ENCODE results near the gene MRPL37. TPM values are rescaled to one million over a fixed set of nuclear protein-coding genes. Genes with fewer than 3 reads are reported as not detected.

Gene MRPL37
- total and polyA plus RNA-seq, 9 donors: 36.2 to 86.6 (median 47.9) TPM

GRCh38 chr1:54223441-54224202 is 23.7 kb downstream of the MRPL37 start:
- no peaks in the 10 kb centered on the region for H3K9me3 ChIP-seq
- no peaks in the 10 kb centered on the region for H3K36me3 ChIP-seq
- no peaks in the 10 kb centered on the region for H3K27me3 ChIP-seq
- peak overlapping the region; percentile 9 to 36 for H3K27ac ChIP-seq
- intact Hi-C loops (cut with DNase I): no loop called here
- DNase-seq: no peak
- no peak overlapping the region for H3K4me3 ChIP-seq
- TF ChIP-seq CTCF (IDR thresholded peaks at IDR 0.05) (no peak), EP300 (IDR thresholded peaks at IDR 0.05) (no peak), POLR2A (IDR thresholded peaks at IDR 0.05) (no peak)
- 87 to 88% (median 88%) methylated on average over 15 to 16 of the region's 16 CpGs for WGBS, 3 donors
- peaks cover 14% of the 10 kb centered on the region for H3K4me1 ChIP-seq (ENCODE audit: insufficient read depth)

GRCh38 chr1:54224233-54224632 is 24.3 kb downstream of the MRPL37 start:
- Histone ChIP-seq H3K9me3 (no peaks in the 10 kb centered on the region), H3K36me3 (no peaks in the 10 kb centered on the region), H3K27ac (peak overlapping the region; percentile 9 to 10), H3K4me3 (no peak overlapping the region), H3K4me1 (ENCODE audit: insufficient read depth) (peaks cover 9% of the 10 kb centered on the region), H3K27me3 (no peaks in the 10 kb centered on the region)
- 67 to 85% (median 85%) methylated on average over 6 of the region's 6 CpGs for WGBS, 3 donors
- no peak for DNase-seq
- intact Hi-C loops (cut with DNase I): no loop called here
- no peak for TF ChIP-seq CTCF (IDR thresholded peaks at IDR 0.05)
- TF ChIP-seq POLR2A (IDR thresholded peaks at IDR 0.05): no peak
- TF ChIP-seq EP300 (IDR thresholded peaks at IDR 0.05): no peak

- intact Hi-C loops (cut with DNase I): no loop called here
- no peaks in the 10 kb centered on the region for H3K4me1 ChIP-seq (ENCODE audit: insufficient read depth)
- whole genome bisulfite sequencing, 3 donors: 73 to 76% (median 75%) methylated on average over 6 of the region's 6 CpGs
These were observed 25.4 kb downstream of the MRPL37 start for GRCh38 chr1:54225378-54225777.

GRCh38 chr1:54225986-54226559 is 26.1 kb downstream of the MRPL37 start:
- no peaks in the 10 kb centered on the region for H3K27me3 ChIP-seq
- TF ChIP-seq POLR2A (IDR thresholded peaks at IDR 0.05): no peak
- TF ChIP-seq EP300 (IDR thresholded peaks at IDR 0.05): no peak
- TF ChIP-seq CTCF (IDR thresholded peaks at IDR 0.05): no peak
- no peaks in the 10 kb centered on the region for H3K4me1 ChIP-seq (ENCODE audit: insufficient read depth)
- H3K4me3 ChIP-seq: no peak overlapping the region
- intact Hi-C loops (cut with DNase I): no loop called here
- H3K27ac ChIP-seq: no peak overlapping the region
- 79 to 85% (median 82%) methylated on average over 20 of the region's 20 CpGs for WGBS, 3 donors
- no peak for DNase-seq
- H3K36me3 ChIP-seq: no peaks in the 10 kb centered on the region
- no peaks in the 10 kb centered on the region for H3K9me3 ChIP-seq

More at GRCh38 chr1:54225378-54225777, 25.4 kb downstream of the MRPL37 start:
- no peak for DNase-seq
- no peak overlapping the region for H3K27ac ChIP-seq
- H3K27me3 ChIP-seq: no peaks in the 10 kb centered on the region
- no peaks in the 10 kb centered on the region for H3K36me3 ChIP-seq
- H3K4me3 ChIP-seq: no peak overlapping the region
- H3K9me3 ChIP-seq: no peaks in the 10 kb centered on the region
- TF ChIP-seq POLR2A (IDR thresholded peaks at IDR 0.05) (no peak), EP300 (IDR thresholded peaks at IDR 0.05) (no peak), CTCF (IDR thresholded peaks at IDR 0.05) (no peak)

All from ovary (tissue), 9 donors.